ENCODE measurements around the gene CCDC9B.

CCDC9B gene

GRCh38 chr15:40328176-40328575 is 12.6 kb downstream of the CCDC9B start:
- DNase-seq: no peak

- no peak for DNase-seq
Measured at GRCh38 chr15:40327457-40327856, 13.3 kb downstream of the CCDC9B start.

DNA sequence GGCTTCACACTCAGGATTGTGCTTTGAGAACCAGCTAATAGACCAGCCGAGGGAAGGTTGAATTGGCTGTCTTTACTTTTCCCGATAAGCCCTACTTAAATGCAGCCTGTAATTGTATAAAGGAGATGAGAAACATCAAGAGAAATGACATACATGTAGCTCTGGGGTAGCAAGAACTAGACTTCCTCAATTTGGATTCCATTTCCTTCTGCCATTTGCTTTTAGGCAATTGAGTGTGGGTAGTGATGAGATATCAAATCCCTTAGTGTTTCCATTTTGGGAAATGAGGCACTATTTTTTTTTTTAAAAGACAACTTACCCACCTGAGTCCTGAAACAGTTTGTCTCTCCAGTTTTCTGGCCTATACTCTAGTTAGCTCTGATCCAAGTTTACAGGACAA is 15.0 kb downstream of the CCDC9B start:
- no peak for DNase-seq

DNA sequence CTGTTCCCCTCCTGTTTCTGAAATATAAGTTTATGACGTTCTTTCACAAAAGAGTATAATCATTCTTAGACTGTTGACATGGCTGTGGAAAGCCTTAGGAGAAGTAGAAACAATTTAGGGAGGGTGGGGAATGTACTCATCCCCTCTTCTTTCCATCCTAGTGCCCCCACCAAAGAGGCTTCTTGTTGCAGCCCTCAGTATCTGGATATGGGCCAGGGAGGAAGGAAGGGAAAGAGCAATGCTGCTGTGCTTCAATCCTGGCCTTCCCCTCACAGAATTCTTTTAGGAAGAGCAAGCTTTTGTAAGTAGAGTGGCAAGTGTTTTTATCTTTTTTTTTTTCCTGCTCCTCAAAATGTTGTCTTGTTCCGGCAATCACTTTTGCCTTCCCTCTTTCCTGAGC is 15.6 kb downstream of the CCDC9B start:
- DNase-seq: no peak

DNA sequence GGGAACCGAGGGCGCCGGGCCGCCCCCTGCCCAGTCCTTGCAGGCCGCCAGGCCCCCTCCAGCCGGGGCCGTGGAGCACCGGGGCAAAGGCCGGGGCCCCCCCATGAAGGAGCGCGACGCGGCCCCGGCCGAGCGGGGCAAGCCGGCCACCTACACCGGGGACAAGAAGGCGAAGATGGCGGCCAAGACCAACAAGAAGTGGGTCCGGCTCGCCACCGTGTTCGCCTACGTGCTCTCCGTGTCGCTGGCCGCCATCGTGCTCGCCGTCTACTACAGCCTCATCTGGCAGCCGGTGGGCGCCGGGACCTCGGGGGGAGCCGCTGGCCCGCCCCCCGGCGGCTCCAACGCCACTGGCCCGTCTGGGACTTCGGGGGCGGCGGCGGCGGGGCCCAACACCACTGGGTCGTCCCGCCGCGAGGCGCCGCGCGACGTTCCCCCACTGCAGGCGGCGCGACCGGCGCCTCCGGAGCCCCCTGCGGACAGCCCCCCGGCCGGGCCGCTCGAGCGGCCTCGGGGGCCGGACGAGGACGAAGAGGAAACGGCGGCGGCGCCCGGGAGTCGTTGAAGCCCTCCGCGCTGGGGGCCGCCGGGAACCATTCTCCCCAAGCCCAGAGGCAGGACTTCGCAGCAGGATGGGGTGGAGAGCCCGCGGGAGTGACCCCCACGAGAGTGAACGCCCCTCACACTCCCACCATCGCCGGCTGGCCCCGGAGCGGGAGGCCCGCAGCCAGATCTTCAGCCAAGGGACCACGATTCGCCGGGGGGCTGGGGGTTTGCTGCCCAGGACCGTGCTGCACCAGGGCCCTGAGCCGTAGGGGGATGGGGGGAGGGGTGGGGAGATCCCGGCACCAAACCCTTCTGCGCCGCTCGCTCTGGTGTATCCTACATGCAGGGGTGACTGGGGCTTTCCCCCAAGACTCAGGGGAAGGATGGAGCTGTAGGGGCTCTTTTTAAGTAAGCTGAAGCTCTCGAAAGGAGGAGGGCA is 16.5 kb downstream of the CCDC9B start:
- DNase-seq: no peak

DNA sequence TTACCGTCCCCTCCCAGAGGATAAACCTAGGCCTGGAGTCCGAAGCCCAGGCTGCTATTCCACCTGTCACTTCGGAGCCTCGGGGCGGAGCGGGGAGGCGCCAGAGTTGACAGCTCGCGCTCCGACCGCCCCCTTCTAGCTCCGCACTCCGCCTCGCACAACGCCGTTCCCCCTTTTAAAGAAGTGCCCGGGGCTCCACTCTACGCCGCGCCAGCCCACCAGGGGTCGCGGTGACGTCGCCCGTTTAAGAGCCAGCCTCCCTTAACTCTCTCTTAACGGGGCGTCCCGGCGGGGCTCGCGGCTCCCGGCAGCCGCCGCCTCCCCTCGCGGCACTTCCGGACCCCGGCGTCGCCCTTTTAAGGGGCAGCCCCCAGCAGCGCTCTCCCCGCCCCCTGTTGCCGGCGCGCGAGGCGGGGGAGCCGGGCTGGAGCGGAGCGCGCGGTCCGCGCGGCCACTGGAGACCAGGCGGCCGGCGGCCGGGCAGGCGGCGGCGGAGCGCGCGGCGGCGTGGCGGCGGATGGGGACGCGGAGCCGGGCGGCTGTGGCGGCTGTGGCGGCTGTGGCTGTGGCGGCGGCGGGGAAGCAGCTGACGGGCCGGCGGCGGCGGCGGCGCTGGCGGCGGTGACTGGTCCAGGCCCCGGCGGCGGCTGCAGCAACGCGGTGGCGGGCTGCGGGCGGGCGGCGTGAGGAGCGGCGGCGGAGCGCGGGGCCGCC is 17.3 kb downstream of the CCDC9B start, which contains the start of gene INAFM2:
INAFM2 (plus strand) TSS at position 454 of the 714 bp plus-strand sequence. CDS start 364 bp downstream, outside the sequence.
- DNase-seq: peak; percentile 91

GRCh38 chr15:40322531-40323238 is 18.1 kb downstream of the CCDC9B start:
- DNase-seq: no peak

GRCh38 chr15:40320931-40321371 is 19.8 kb downstream of the CCDC9B start:
- DNase-seq: peak; percentile 51

DNA sequence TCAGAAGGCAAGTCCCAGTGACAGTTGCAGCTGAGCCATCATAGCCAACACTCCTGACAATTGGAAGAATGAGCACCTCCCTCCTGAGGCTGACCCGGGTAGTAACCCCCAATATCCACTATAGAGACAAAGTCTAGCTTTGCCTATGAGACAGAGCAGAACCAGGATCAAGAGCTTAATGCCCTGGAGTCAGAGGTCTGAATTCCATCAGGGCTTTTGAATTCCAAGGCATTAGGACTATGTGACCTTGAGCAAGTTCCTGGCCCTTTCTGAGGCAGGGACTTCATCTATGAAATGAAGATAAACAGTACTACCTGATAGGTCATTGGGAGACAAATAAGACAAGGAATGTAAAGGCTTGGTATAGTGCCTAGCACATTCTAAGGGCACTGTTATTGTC is 20.3 kb downstream of the CCDC9B start:
- DNase-seq: no peak

- DNase-seq: no peak
Measured at GRCh38 chr15:40317580-40317979, 23.2 kb downstream of the CCDC9B start.

DNA sequence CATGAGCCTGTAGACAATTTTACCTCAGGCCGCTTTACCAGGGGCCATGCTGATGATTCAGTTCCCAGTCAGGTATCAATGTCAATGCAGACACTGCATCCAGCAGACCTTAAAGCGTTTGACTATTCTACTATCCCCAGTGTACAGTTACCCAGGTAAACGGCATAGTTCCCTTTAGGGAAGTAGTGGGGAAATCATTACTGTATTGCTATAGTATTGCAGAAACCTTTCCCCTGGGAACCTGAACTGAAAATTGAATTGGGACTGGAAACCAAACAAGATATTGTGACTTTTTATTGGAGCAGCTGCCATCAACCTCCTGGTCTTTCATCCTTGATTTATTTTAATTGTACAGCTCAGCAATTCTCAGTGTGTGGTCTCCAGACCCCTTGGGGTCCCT is 23.8 kb downstream of the CCDC9B start:
- no peak for DNase-seq

GRCh38 chr15:40314723-40315276 is 25.9 kb downstream of the CCDC9B start:
- no peak for DNase-seq

DNA sequence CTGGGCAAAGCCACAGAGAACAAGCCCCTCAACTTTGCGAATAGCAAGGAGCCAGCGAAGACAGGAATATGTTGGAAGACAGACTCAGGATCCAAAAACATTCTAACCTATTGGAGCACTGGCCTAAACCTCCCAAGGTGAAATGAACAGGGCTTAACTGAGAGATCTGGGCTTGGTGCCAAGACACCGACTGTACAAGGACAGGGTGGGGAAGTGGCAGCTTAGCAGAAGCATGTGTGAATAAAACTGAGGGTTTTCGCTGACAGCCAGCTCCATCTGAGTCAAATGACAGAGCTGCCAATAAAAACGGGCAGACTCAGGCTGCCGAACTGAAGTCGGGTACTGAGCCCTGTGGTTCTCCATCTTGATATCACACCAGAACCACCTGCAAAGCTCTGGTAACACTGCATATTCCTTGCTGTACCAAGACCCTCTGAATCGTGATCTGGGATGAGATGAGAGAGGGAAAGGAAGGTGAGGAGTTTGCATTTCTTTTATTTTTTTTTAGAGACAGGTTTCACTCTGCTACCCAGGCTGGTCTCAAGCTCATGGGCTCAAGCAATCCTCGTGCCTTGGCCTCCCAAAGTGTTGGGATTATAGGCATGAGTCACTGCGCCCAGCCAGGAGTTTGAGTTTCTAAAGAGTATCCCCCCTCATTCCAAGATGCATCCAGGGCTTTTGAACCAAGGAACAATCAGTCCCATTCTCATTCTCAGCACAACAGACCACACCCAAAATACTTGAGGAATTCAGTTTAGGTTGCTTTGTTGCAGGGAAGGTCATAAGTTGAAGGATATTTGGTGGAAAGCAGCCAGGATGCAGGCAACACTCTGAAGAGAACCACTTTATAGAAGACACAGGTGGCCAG is 27.0 kb downstream of the CCDC9B start:
- DNase-seq: no peak

- no peak for DNase-seq
Measured at GRCh38 chr15:40312370-40313158, 28.2 kb downstream of the CCDC9B start.

GRCh38 chr15:40310993-40311392 is 29.7 kb downstream of the CCDC9B start:
- no peak for DNase-seq

DNA sequence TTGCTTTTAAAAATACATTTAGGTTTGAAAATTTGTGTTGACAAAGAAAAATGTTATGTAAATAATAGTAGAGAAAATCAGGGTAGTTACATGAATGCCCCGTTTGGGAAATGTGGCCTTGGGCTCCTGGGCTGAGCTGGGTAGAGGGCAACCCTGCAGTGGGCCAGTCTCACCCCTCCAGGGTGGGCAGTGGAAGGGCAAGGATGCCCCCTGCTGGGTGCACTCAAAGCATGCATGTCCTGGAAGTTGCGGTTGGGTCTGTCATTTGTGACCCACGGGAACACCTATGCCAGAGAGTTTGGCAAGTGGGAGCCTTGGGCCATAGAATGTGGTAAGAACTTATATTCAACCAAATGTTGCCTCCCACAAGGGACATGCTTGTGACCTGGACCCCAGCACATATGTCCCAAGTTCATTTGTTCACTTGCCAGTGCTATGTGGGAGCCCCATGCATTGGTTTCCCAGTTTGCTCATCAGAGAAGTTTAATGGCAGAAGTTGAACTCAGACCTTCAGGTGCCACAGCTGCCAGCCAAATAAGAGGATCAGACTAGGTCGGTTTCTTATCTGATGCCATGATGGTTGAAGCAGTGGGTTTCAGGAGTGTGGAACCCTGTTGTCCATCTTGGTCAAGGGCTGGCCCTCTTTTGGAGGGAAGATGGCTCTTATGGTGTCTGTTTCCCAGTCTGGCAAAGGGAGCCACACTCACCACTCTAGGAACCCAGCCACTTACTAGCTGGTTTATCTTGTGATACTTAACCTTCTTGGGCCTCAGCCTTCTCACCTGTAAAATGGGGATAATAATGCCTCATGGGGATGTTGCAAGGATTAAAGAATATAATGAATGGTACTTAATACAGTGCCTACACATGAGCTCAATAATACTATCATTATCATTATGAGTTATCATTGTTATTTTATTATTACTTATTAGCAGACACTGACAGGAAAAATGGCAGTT is 30.5 kb downstream of the CCDC9B start:
- peak; percentile 57 for DNase-seq

DNA sequence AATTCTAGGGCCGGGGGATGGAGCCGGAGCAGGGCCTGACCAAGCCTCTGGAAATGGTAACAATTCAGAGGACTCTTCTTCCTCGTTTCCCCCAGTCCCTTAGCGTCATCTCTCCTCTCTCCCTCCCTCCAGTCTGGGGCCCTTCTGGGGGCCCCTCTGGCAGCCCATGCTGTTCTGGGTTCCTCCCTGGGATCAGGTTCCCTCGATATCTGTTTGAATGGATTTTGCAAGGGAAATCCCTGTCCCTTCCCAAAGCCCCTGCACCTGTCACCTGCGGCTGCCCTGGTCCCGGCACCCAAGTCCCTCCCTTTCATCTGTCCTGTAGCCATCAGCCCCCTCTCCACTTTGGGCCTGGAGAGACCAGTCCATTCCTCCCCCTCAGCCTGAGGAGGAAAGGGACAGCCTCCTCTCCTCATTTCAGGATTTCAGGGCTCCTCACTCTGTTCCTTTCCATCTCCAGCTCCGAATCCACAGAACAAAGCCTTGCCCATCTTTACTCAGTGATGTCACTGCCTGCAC is 31.3 kb downstream of the CCDC9B start:
- DNase-seq: no peak

GRCh38 chr15:40307421-40308211 is 33.1 kb downstream of the CCDC9B start, which contains the start of gene PLCB2:
Gene PLCB2, minus strand, starts transcription at chr15:40307935. Its CDS starts 263 bp downstream, at chr15:40307672.
- peak; percentile 69 for DNase-seq
